ENCODE data around the gene FBLIM1.

The FBLIM1 gene

GRCh38 chr1:15730936-15731335, 27.7 kb upstream of the FBLIM1 start:
- no peak for TF ChIP-seq CTCF (IDR thresholded peaks at IDR 0.05; ENCODE audit: control extremely low read depth, extremely low read depth, low read depth, missing control alignments)
- ChIA-PET POLR2A (no interaction called here), CTCF (interaction anchor here (3.1 kb wide), 1 partner anchor 10 kb away, joined by 11 read pairs; no protein-coding TSS in a partner anchor)
- DNase-seq (ENCODE audit: extremely low spot score), result no peak

- no peak for TF ChIP-seq CTCF (IDR thresholded peaks at IDR 0.05; ENCODE audit: control extremely low read depth, extremely low read depth, low read depth, missing control alignments)
- no peak for DNase-seq (ENCODE audit: extremely low spot score)
- ChIA-PET POLR2A (interaction anchor here (0.5 kb wide), 1 partner anchor 29 kb away, joined by 3 read pairs; no protein-coding TSS in a partner anchor), CTCF (interaction anchor here (1.2 to 3.1 kb wide), 3 partner anchors 9 to 66 kb away, joined by 3 to 11 read pairs (median 3); no protein-coding TSS in a partner anchor)
Observed at GRCh38 chr1:15731735-15732685, 26.6 kb upstream of the FBLIM1 start.

GRCh38 chr1:15732686-15733081, 25.9 kb upstream of the FBLIM1 start:
- TF ChIP-seq CTCF (IDR thresholded peaks at IDR 0.05; ENCODE audit: control extremely low read depth, extremely low read depth, low read depth, missing control alignments), result no peak
- POLR2A ChIA-PET, result no interaction called here
- CTCF ChIA-PET, result interaction anchor here (1.2 to 3.1 kb wide), 3 partner anchors 8 to 67 kb away, joined by 3 to 11 read pairs (median 3); no protein-coding TSS in a partner anchor
- no peak for DNase-seq (ENCODE audit: extremely low spot score)

GRCh38 chr1:15733218-15733725, 25.3 kb upstream of the FBLIM1 start:
- no peak for TF ChIP-seq CTCF (IDR thresholded peaks at IDR 0.05; ENCODE audit: control extremely low read depth, extremely low read depth, low read depth, missing control alignments)
- CTCF ChIA-PET, result interaction anchor here (0.8 to 3.1 kb wide), 2 partner anchors 8 to 70 kb away, joined by 3 to 11 read pairs; no protein-coding TSS in a partner anchor
- POLR2A ChIA-PET, result no interaction called here
- DNase-seq (ENCODE audit: extremely low spot score), result no peak

GRCh38 chr1:15733726-15734226, 24.8 kb upstream of the FBLIM1 start:
- no peak for TF ChIP-seq CTCF (IDR thresholded peaks at IDR 0.05; ENCODE audit: control extremely low read depth, extremely low read depth, low read depth, missing control alignments)
- CTCF ChIA-PET, result interaction anchor here (0.8 kb wide), 1 partner anchor 70 kb away, joined by 3 read pairs; no protein-coding TSS in a partner anchor
- DNase-seq (ENCODE audit: extremely low spot score), result no peak
- POLR2A ChIA-PET, result no interaction called here

GRCh38 chr1:15734296-15734695, 24.3 kb upstream of the FBLIM1 start:
- no peak for TF ChIP-seq CTCF (IDR thresholded peaks at IDR 0.05; ENCODE audit: control extremely low read depth, extremely low read depth, low read depth, missing control alignments)
- POLR2A ChIA-PET, result no interaction called here
- CTCF ChIA-PET, result no interaction called here
- no peak for DNase-seq (ENCODE audit: extremely low spot score)
